Gastrocnemius medialis (tissue), 4 donors: ENCODE data around the gene AFF1. TPM values are rescaled to one million over a fixed set of nuclear protein-coding genes. Genes with fewer than 3 reads are reported as not detected.

Experiments
- ATAC-seq, 2 donors: fragments of 150-250 bp; one replicate each; pipeline ENCODE4 v1.9.1; 2016
- DNase-seq, 2 donors: peaks; one replicate each; pipeline ENCODE4 v3.0.0-alpha.2; 2019
- H3K27ac ChIP-seq, 4 donors: fragments of 200-600 bp; sonication (generic); 1 replicate in 1 of 4; 2 replicates in 3 of 4; pipeline ENCODE4 v1.5.1; 2016 to 2018; ENCODE audit warnings: mild to moderate bottlenecking in 2 of 4, moderate library complexity in 1 of 4
- H3K27me3 ChIP-seq, 3 donors: fragments of 200-600 bp; sonication (generic) in 2 of 3; 1 replicate in 1 of 3; 2 replicates in 2 of 3; pipeline versions ENCODE4 v1.5.1 to v1.6.0; 2016 to 2019; ENCODE audit warnings: mild to moderate bottlenecking in 1 of 3, moderate library complexity in 1 of 3
- H3K36me3 ChIP-seq, 2 donors: fragments of 200-600 bp; sonication (generic) in 1 of 2; one replicate each; pipeline ENCODE4 v1.5.1; 2017 to 2018
- H3K4me1 ChIP-seq, 2 donors: fragments of 200-600 bp; sonication (generic) in 1 of 2; one replicate each; pipeline ENCODE4 v1.5.1; 2016 to 2017; ENCODE audit warnings: mild to moderate bottlenecking in 2 of 2
- H3K4me3 ChIP-seq, 4 donors: fragments of 200-600 bp; sonication (generic) in 3 of 4; 1 replicate in 1 of 4; 2 replicates in 3 of 4; pipeline ENCODE4 v1.5.1; 2016 to 2019; ENCODE audit warnings: mild to moderate bottlenecking in 2 of 4
- H3K9me3 ChIP-seq, 3 donors: fragments of 200-600 bp; sonication (generic) in 2 of 3; 1 replicate in 1 of 3; 2 replicates in 2 of 3; pipeline ENCODE4 v1.5.1; 2016 to 2019
- POLR2A ChIP-seq, 2 donors: fragments of 450-650 bp; IDR thresholded peaks; one replicate each; pipeline ENCODE4 v1.6.1; 2017; ENCODE audit warnings: antibody characterized with exemption in 2 of 2, mild to moderate bottlenecking in 2 of 2, moderate library complexity in 2 of 2
- in situ Hi-C, 4 donors: fragments of 200-750 bp; cut with MboI; loops; one replicate each; pipeline versions ENCODE4 v1.15.0 to v1.8.0; 2017; ENCODE audit warnings: low sequenced_read_pairs in 4 of 4
- intact Hi-C: fragments of 100-400 bp; cut with DNase I; formaldehyde crosslinking; loops from one replicate; pipeline ENCODE4 v1.15.1; 2023; ENCODE audit warnings: low total_unique reads
- total RNA-seq, 4 donors: library from RNA; depleted of rRNA; stranded (reverse); fragments of >200 nt; gene quantifications; one replicate each; pipeline versions ENCODE4 v1.1.0 to v1.2.3, GENCODE V29; 2016
- TF ChIP-seq, protein P1 (sequence below), 5 experiments: fragments of 450-650 bp in 3 of 5; fragments of 200-600 bp in 2 of 5; sonication (generic) in 2 of 5; IDR thresholded peaks in 4 of 5; conservative IDR thresholded peaks in 1 of 5; 1 replicate in 4 of 5; 2 replicates in 1 of 5; pipeline ENCODE4 v1.5.1; 2016 to 2019; ENCODE audit warnings: antibody characterized with exemption in 5 of 5, mild to moderate bottlenecking in 3 of 5, moderate library complexity in 3 of 5

AFF1 gene
- total RNA-seq, 4 donors from 2014 or later = 142 to 265 (median 197) TPM

DNA sequence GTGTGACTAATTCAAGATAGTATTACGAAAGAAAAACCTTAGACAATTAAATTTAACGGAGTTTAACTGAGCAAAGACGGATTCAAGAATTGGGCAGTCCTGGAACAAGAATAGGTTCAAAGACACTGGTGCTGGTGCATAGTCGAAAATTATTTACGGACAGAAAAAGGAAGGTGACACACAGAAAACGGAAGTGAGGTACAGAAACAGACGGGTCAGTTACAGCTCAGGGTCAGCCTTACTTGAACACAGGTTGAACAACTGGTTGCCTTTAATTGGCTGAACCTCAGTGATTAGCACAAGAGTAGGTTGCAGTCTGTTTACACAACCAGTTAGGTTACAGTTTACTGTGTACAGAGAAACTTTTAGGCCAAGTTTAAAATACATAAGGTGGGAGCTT is 254.1 kb downstream of the AFF1 start:
- TF ChIP-seq, protein P1, sequence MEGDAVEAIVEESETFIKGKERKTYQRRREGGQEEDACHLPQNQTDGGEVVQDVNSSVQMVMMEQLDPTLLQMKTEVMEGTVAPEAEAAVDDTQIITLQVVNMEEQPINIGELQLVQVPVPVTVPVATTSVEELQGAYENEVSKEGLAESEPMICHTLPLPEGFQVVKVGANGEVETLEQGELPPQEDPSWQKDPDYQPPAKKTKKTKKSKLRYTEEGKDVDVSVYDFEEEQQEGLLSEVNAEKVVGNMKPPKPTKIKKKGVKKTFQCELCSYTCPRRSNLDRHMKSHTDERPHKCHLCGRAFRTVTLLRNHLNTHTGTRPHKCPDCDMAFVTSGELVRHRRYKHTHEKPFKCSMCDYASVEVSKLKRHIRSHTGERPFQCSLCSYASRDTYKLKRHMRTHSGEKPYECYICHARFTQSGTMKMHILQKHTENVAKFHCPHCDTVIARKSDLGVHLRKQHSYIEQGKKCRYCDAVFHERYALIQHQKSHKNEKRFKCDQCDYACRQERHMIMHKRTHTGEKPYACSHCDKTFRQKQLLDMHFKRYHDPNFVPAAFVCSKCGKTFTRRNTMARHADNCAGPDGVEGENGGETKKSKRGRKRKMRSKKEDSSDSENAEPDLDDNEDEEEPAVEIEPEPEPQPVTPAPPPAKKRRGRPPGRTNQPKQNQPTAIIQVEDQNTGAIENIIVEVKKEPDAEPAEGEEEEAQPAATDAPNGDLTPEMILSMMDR (IDR thresholded peaks at IDR 0.05 in 4 of 5, conservative IDR thresholded peaks at IDR 0.05 in 1 of 5) = no peak
- no peak for TF ChIP-seq POLR2A (IDR thresholded peaks at IDR 0.05)
- H3K4me3 ChIP-seq = peak overlapping the region; percentile 1 to 35 (median 31)
- intact Hi-C loops (no loop called here), in situ Hi-C loops (no loop called here)
- no peaks in the 10 kb centered on the region for H3K27me3 ChIP-seq
- no peaks in the 10 kb centered on the region for H3K9me3 ChIP-seq
- ATAC-seq (peak; percentile 85 to 97), DNase-seq (peak; percentile 22 to 27)
- H3K36me3 ChIP-seq = no peaks in the 10 kb centered on the region
- peaks cover 14 to 25% of the 10 kb centered on the region in 2 donors for H3K4me1 ChIP-seq
- H3K27ac ChIP-seq = peak overlapping the region; percentile 62 to 74 (median 68)

Other genes starting within 250 kb of the AFF1 start
- gene SLC10A6, start 85.6 kb upstream of the AFF1 start, total RNA-seq = 1 to 10 TPM; 1.4 to 4.6 (median 1.7) TPM
- gene C4orf36, start 42.6 kb upstream of the AFF1 start, total RNA-seq = under 1 TPM in 1 of 4 donors, not detected in 3; 0.38 TPM